IPS-NIHi7 (cell line): ENCODE measurements around the gene CLDND2.

Experiments
- DNase-seq: peaks from one replicate; pipeline ENCODE4 v3.0.0; 2012; ENCODE audit warnings: mixed read lengths; ENCODE audit errors: extremely low spot score

CLDND2 gene

GRCh38 chr19:51354742-51355148 is 14.1 kb downstream of the CLDND2 start:
- DNase-seq: peak; percentile 58

GRCh38 chr19:51354103-51354741 is 14.6 kb downstream of the CLDND2 start:
- no peak for DNase-seq

DNA sequence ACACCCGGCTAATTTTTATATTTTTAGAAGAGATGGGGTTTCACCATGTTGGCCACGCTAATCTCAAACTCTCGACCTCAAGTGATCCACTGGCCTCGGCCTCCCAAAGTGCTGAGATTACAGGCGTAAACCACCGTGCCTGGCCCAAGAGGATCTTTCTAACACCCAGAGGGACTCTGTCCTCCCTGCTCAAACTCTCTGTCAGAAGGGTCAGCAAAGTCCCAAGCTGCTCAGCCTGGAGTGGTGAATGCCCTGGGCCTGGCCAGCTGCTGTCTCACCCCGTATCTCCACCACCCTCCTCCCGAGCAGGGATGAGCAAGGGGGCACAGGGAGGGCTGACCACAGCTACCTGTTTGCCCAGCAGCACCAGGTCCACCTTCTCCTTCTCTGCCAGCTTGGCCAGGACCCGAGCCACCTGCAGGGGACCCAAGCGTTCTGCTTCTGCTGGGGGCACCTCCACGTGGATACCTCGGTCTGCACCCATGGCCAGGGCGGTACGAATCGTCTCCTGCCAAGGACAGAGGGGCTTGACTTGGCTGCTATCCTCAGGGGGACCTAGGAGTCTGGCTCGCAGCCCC is 15.9 kb downstream of the CLDND2 start:
- no peak for DNase-seq

- no peak for DNase-seq
Observed at GRCh38 chr19:51351266-51351990, 17.4 kb downstream of the CLDND2 start.

DNA sequence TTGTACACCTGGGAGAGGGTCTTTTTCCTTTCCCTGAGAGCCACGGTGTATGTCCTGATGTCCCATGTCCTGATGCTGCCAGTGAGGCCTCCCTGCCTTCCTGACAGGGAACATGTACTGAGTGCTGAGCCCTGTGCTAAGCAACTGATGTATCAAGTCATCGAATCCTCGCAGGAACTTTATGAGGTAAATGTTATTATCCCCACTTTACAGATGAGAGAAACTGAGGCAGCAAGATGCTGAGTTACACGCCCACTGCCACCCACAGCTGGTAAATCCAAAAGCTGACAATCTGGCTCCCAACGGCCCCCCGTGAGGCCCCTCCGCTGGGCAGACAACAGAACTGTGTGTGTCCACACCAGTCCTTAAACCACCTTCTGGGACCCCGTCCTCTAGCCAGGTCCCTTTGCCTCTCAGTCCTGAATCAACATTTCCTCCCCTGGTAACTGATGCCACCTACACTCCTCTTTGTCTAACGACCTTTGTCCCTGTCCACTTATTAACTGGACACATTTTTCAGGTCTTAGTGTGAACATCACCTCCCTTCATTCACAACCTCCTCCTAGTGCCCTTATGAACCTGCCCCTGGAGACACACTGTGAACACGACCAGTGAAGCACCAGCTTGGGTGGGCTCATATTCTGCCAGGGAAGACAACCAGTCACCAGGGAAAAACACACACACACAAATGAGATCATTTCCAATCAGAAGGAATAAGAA is 21.4 kb downstream of the CLDND2 start:
- no peak for DNase-seq

GRCh38 chr19:51346742-51347141 is 22.1 kb downstream of the CLDND2 start:
- no peak for DNase-seq

DNA sequence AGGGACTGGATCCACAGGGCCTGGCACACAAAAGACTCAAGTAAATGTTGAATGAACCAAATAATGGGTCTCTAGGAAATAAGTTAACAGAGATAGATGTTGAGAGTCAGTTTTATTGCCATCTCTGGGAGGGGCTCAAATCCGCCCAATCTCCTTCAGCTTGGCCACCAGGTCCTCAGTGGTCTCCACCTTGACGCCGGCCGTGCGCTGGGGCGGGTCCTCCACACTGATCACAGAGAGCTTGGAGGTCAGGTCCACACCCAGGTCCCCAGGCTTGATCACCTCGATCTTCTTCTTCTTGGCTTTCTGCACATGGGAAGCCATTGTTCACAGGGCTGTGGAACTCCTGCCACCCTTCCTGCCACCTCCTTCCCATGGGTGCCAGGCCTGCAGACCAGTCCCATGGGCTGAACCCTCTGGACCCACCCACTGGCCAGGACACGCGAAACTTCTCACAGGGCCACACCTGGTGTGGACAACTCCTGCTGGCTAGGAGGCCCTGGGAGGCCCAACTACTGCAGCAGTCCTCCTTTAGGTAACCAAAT is 23.7 kb downstream of the CLDND2 start:
- DNase-seq: no peak

DNA sequence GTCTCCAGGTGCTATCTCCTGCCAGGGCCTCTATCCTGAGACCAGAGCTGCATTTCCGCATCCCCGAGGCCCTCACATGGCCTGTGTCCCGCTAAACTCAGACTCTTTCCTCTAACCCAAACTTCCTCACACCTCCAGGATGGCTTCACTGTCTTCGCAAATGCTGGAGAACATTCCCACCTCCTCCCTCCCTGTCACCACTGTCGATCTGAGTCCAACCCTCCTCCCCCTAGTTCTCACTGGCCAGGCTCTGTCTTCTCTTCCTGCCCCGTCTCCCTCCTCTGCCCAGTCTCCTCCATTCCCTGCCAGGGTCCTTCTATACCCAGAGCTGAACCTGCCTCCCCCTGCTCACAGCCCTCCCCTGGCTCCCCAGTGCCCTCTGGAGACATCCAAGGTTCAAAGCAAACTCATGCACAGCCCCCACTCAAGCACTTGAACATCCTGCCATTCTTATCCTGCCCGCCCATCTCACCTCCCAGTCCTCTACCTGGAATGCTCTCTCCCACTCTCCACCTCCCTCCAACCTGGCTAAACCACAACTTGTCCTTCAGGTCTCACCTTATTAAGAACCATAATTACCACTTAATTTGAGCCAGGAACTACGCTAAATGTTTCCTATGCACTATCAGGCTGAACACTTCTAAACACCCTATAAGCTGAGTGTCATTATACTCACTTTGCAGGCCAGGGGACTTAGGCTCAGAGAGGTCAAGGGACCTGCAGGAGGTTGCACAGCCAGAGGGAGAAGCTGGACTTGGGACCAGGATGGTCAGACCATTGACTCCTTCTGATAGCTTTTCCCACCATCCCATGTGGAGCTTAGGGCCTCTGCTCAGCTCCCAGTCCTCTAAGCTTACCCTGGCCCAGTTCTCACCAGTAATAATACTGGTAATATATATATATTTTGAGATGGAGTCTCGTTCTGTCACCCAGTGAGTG is 25.9 kb downstream of the CLDND2 start:
- no peak for DNase-seq

- no peak for DNase-seq
Observed at GRCh38 chr19:51341976-51342580, 26.7 kb downstream of the CLDND2 start, which contains the start of gene VSIG10L. Gene VSIG10L, minus strand, starts transcription at chr19:51342139. Its CDS starts 15 bp downstream, at chr19:51342124.

DNA sequence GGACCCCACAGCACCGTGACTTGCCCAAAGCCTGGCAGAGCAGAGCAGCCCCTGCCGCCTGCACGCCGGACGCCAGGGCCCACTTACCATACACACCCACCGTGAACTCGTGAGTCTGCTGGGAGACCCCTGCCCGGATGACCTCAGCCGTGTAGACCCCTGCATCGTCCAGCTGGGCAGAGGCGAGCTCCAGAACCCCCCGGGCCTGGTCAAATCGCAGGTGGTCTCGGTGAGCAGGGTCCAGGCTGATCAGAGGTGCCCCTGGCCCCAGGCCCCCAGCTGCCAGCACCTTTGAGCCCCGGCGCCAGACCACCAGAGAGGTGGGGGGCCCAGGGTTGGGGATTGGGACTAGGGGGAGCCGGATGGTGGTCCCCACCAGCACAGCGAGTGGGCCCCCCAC is 27.7 kb downstream of the CLDND2 start:
- no peak for DNase-seq

DNA sequence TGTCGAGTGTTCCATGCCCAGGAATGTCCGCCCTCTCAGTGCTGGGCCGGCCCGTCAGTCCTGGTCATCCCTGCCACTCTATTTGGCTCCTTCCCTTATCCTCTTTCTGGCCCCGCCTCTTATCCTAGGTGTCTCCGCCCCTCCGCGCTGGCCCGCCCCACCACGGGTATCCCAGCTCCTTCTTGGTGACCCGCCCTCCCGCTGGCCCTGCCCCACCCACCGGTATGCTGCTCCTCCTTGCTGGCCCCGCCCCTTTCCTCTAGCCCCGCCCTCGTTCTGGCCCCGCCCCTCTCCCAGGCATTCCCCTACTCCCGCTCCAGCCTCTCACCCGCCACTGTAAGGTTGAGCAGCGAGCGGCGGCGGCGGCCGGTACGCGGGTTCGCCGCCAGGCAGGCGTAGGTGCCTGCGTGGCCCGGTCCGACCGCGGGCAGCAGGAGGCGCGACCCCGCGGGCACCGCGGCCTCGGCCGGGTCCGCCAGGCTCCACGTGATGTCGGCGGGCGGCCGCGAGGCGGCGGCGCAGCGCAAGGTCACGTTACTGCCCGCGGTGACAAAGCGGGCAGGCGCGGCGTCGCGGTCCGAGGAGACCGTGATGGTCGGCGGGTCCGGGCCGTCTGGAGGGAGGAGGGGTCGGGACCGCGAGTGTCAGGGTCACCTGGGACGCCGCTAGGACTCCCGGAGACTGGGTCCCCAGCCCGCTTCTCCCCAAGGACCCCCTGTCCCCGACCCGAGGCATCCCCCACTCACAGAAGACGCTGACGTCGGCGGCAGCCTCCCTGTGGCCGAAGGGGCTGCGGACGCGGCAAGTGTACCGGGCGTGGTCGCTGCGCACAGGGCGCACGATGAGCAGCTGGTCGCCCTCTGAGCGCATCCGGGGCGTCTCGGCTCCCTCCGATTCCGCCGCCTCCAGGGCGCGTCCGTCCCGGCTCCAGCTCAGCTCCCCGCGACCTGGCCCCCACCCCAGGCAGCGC is 28.8 kb downstream of the CLDND2 start:
- peak; percentile 98 for DNase-seq

- DNase-seq: peak; percentile 78
Observed at GRCh38 chr19:51339313-51339686, 29.5 kb downstream of the CLDND2 start.

DNA sequence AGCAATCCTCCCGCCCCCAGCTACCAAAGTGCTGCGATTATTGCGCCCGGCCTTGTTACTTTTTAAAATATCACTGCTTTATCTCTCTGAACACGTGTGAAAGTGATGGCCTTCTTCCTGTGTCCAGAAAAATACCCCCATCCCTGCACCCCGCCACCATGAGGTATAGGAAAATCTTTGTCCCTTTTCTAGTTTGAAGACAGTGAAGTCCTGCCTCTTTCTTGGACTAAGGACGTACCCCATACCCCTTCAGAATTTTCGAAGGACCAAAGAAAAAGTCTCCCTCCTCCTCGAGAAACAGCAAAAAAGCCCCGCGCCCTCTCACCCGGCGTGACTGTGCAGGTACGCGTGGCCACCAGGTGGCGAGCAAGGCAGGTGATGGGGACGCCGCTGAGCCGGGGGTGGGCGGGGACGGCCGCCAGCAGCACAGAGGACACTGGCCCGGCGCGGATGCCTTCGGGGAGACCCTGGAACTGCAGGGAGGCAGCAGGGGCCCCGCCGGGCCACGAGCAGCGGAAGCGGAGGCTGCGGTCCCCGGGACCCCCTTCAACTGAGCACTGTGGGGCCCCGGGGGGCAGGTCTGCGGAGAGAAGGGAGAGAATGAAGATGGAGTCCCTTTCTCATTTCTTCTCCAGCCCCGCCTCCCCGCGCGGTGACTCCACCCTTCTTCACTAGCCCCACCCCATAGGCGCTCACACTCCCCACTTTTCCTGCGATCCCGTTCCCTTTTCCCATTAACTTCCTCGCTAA is 30.1 kb downstream of the CLDND2 start:
- peak; percentile 91 for DNase-seq

- DNase-seq: no peak
Observed at GRCh38 chr19:51337861-51338562, 30.8 kb downstream of the CLDND2 start.

DNA sequence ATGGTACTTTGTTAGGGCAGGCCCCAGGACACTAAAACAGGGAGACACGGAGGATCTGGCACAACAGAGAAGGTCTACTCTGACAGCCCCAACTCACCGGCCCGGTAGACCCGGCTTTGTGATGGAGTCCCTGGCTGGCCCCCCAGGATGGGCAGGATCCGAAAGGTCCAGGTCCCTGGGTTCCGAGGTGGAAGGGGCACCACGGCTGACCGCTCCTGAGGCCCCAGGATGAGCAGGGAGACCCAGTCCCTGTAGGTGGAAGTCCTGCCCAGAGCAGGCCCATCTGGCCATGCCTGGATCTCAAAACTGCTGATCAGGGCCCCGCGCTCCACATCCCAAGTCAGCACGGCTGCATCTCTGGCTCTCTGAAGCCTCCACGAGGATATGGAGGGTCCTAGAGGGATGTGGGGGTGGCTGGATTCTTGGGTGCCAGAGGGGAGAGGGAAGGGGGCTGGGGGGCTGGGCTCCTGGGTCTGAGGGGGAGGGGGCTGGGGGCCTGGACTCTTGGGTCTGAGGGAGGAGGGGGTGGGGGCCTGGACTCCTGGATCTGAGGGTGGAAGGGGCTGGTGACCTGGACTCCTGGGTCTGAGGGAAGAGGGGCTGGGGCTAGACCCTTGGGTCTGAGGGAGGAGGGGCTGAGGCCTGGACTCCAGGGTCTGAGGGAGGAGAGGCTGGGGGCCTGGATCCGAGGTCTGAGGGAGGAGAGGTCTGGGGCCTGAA is 31.5 kb downstream of the CLDND2 start:
- no peak for DNase-seq

GRCh38 chr19:51333836-51334460 is 34.9 kb downstream of the CLDND2 start:
- peak; percentile 56 for DNase-seq

DNA sequence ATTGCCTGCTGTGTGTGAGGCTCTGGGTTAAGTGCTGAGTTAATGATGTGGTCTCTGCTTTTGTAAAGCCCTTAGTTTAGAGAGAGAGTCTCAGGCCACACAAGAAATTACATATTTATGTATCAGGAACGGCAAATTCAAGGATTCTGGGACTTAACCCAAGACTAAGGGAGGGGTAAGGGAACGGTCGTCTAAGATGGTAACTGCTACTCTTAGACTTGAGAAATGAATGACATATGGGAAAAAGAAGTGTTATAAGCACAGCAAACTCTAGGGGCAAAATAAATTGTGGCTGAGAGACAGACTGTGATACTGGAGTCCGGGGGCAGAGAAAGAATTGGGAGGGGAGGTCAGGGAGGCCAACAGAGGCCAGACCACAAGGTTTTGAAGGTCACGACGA is 37.1 kb downstream of the CLDND2 start:
- no peak for DNase-seq
